Hematopoietic multipotent progenitor cell treated with erythropoietin and hydrocortisone succinate and interleukin-3 and kit ligand, for 6 days (in vitro differentiated cells): ENCODE measurements around the gene IRF3.

Source experiments
- DNase-seq: peaks from one replicate; pipeline ENCODE4 v3.0.0-alpha.2; 2015

The IRF3 gene

GRCh38 chr19:49614096-49614833 lies 51.4 kb downstream of the IRF3 start:
- no peak for DNase-seq

GRCh38 chr19:49613374-49613773 lies 52.3 kb downstream of the IRF3 start:
- no peak for DNase-seq
